22Rv1 (cell line): ENCODE data around the gene CLHC1.

Source experiments
- ZFX ChIP-seq: fragments of 450-650 bp; IDR thresholded peaks from 2 replicates; pipeline ENCODE4 v1.6.1; 2017; ENCODE audit warnings: antibody characterized with exemption, borderline replicate concordance
- TF ChIP-seq, protein P1 (sequence below): fragments of 450-650 bp; IDR thresholded peaks from 2 replicates; pipeline ENCODE4 v1.5.1; 2017; ENCODE audit warnings: mild to moderate bottlenecking

DNA sequence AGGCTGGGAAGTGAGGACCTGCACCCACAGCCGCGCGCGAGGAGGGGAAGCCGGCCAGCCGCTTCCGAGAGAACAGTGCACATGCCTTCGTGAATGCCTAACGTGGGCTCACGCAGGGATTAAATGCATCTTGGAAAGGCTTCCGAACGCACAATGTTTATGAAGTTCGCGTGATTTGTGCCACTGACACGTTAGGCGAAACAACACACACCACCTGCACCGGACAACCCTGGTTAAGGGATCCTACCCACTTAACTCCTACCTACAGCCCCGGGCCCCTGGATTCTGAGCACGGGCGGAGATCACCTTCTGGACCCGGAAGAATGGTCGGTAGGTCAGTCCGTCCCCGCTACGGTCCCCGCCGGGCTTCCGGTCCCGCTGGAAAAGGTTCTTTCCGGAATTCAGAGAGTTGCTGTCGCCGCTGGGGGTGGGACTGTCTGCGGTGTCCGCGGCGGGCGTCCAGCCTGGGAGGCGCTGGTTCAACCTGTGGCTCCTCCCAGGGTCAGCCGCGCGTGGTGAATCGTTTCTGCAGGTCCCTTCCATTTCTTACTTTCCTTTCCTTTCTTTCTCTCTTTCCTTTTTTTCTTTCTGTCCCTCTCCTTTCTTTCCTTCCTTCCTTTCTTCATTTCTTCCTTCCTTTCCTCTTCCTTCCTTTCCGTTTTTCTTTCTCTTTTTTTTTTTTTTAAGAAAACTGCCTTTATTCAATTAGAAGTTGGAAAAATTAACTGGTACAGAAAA is 37.0 kb upstream of the CLHC1 start, which contains the start of gene MTIF2:
- TF ChIP-seq, protein P1, sequence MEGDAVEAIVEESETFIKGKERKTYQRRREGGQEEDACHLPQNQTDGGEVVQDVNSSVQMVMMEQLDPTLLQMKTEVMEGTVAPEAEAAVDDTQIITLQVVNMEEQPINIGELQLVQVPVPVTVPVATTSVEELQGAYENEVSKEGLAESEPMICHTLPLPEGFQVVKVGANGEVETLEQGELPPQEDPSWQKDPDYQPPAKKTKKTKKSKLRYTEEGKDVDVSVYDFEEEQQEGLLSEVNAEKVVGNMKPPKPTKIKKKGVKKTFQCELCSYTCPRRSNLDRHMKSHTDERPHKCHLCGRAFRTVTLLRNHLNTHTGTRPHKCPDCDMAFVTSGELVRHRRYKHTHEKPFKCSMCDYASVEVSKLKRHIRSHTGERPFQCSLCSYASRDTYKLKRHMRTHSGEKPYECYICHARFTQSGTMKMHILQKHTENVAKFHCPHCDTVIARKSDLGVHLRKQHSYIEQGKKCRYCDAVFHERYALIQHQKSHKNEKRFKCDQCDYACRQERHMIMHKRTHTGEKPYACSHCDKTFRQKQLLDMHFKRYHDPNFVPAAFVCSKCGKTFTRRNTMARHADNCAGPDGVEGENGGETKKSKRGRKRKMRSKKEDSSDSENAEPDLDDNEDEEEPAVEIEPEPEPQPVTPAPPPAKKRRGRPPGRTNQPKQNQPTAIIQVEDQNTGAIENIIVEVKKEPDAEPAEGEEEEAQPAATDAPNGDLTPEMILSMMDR: no peak
- TF ChIP-seq ZFX: no peak
